ENCODE measurements around the gene TNNT1.

- no peak for TF ChIP-seq CTCF (IDR thresholded peaks at IDR 0.05)
- no peak for TF ChIP-seq POLR2A (IDR thresholded peaks at IDR 0.05)
Measured at GRCh38 chr19:55118401-55118991, 30.5 kb downstream of the TNNT1 start.
